Liver (tissue), 9 donors: ENCODE data around the gene NOS1AP. TPM values are rescaled to one million over a fixed set of nuclear protein-coding genes. Genes with fewer than 3 reads are reported as not detected.

ENCODE experiments used
- DNase-seq: peaks from one replicate; pipeline ENCODE4 v3.0.0-alpha.2; 2017; ENCODE audit warnings: low spot score
- H3K27ac ChIP-seq, 2 donors: one replicate each; pipeline ENCODE4 v1.7.0; 2013; ENCODE audit warnings: inconsistent platforms in 2 of 2, low read length in 2 of 2, control low read depth in 1 of 2, low read depth in 1 of 2, mild to moderate bottlenecking in 1 of 2
- H3K27me3 ChIP-seq, 4 donors: one replicate each; pipeline versions ENCODE4 v1.6.1 to v1.7.0; 2013; ENCODE audit warnings: low read length in 3 of 4, inconsistent platforms in 1 of 4, mild to moderate bottlenecking in 1 of 4, moderate library complexity in 1 of 4; ENCODE audit not compliant: control insufficient read depth in 4 of 4, insufficient read depth in 4 of 4
- H3K36me3 ChIP-seq, 4 donors: one replicate each; pipeline versions ENCODE4 v1.6.1 to v1.7.0; 2013; ENCODE audit warnings: low read length in 3 of 4, mild to moderate bottlenecking in 3 of 4, low read depth in 1 of 4, moderate library complexity in 1 of 4; ENCODE audit not compliant: control insufficient read depth in 4 of 4, insufficient read depth in 3 of 4
- H3K4me1 ChIP-seq, 4 donors: one replicate each; pipeline versions ENCODE4 v1.6.1 to v1.7.0; 2013; ENCODE audit warnings: low read length in 3 of 4, mild to moderate bottlenecking in 3 of 4, moderate library complexity in 1 of 4; ENCODE audit not compliant: control insufficient read depth in 4 of 4, insufficient read depth in 4 of 4
- H3K4me3 ChIP-seq, 3 donors: one replicate each; pipeline versions ENCODE4 v1.6.1 to v1.7.0; 2013; ENCODE audit warnings: low read length in 3 of 3, control low read depth in 1 of 3, low read depth in 1 of 3, mild to moderate bottlenecking in 1 of 3
- H3K9ac ChIP-seq, 2 donors: one replicate each; pipeline ENCODE4 v1.7.0; 2013; ENCODE audit warnings: low read length in 2 of 2, mild to moderate bottlenecking in 2 of 2, moderate library complexity in 2 of 2, control low read depth in 1 of 2, low read depth in 1 of 2
- H3K9me3 ChIP-seq, 4 donors: one replicate each; pipeline versions ENCODE4 v1.6.1 to v1.7.0; 2013; ENCODE audit warnings: low read length in 3 of 4; ENCODE audit not compliant: control insufficient read depth in 4 of 4
- ATF3 ChIP-seq: IDR thresholded peaks from 2 replicates; pipeline ENCODE4 v1.6.1; 2016; ENCODE audit warnings: antibody characterized with exemption
- CTCF ChIP-seq: fragments of 150-350 bp; IDR thresholded peaks from 2 replicates; pipeline ENCODE4 v1.5.1; 2017; ENCODE audit warnings: improper control_type of control experiment, low read depth, low read length; ENCODE audit not compliant: missing input control
- EGR1 ChIP-seq, 2 donors: IDR thresholded peaks; 2 replicates each; pipeline ENCODE4 v1.6.1; 2016 to 2018; ENCODE audit warnings: antibody characterized with exemption in 2 of 2, low read depth in 2 of 2
- FOXA1 ChIP-seq: IDR thresholded peaks from 2 replicates; pipeline ENCODE4 v1.6.1; 2016; ENCODE audit warnings: antibody characterized with exemption
- FOXA2 ChIP-seq: IDR thresholded peaks from 2 replicates; pipeline ENCODE4 v1.6.1; 2016; ENCODE audit warnings: antibody characterized with exemption
- GABPA ChIP-seq, 2 donors: IDR thresholded peaks in 1 of 2; conservative IDR thresholded peaks in 1 of 2; 2 replicates each; pipeline ENCODE4 v1.6.1; 2016; ENCODE audit warnings: antibody characterized with exemption in 2 of 2, mild to moderate bottlenecking in 1 of 2, moderate library complexity in 1 of 2
- HNF4A ChIP-seq, 2 donors: conservative IDR thresholded peaks; 2 replicates each; pipeline ENCODE4 v1.6.1; 2016; ENCODE audit warnings: antibody characterized with exemption in 2 of 2, mild to moderate bottlenecking in 2 of 2
- HNF4G ChIP-seq: IDR thresholded peaks from 2 replicates; pipeline ENCODE4 v1.6.1; 2016; ENCODE audit warnings: antibody characterized with exemption
- JUND ChIP-seq, 2 donors: IDR thresholded peaks; 2 replicates each; pipeline ENCODE4 v1.6.1; 2016; ENCODE audit warnings: antibody characterized with exemption in 2 of 2
- MAX ChIP-seq: IDR thresholded peaks from 2 replicates; pipeline ENCODE4 v1.6.1; 2016; ENCODE audit warnings: antibody characterized with exemption
- NR2F2 ChIP-seq: IDR thresholded peaks from 2 replicates; pipeline ENCODE4 v1.6.1; 2016; ENCODE audit warnings: antibody characterized with exemption
- RAD21 ChIP-seq, 2 donors: IDR thresholded peaks; 2 replicates each; pipeline ENCODE4 v1.6.1; 2016; ENCODE audit warnings: antibody characterized with exemption in 2 of 2, mild to moderate bottlenecking in 2 of 2
- REST ChIP-seq: IDR thresholded peaks from 2 replicates; pipeline ENCODE4 v1.6.1; 2016; ENCODE audit warnings: antibody characterized with exemption, mild to moderate bottlenecking
- RXRA ChIP-seq, 2 donors: IDR thresholded peaks; 2 replicates each; pipeline ENCODE4 v1.6.1; 2017 to 2018; ENCODE audit warnings: antibody characterized with exemption in 2 of 2, mild to moderate bottlenecking in 1 of 2
- SP1 ChIP-seq: IDR thresholded peaks from 2 replicates; pipeline ENCODE4 v1.6.1; 2018; ENCODE audit warnings: antibody characterized with exemption, mild to moderate bottlenecking
- TAF1 ChIP-seq: conservative IDR thresholded peaks from 2 replicates; pipeline ENCODE4 v1.6.1; 2016; ENCODE audit warnings: antibody characterized with exemption, mild to moderate bottlenecking
- YY1 ChIP-seq: IDR thresholded peaks from 2 replicates; pipeline ENCODE4 v1.6.1; 2016; ENCODE audit warnings: antibody characterized with exemption, mild to moderate bottlenecking
- ZBTB33 ChIP-seq: IDR thresholded peaks from 2 replicates; pipeline ENCODE4 v1.6.1; 2016; ENCODE audit warnings: antibody characterized with exemption
- WGBS: extraction: QIAGEN DNeasy Blood & Tissue Kit; methylation state at CpG from one replicate; pipeline ENCODE4 v1.1.7; 2013; 5-methylcytosine and 5-hydroxymethylcytosine counted together
- polyA plus RNA-seq, 2 donors: library from polyadenylated mRNA; stranded (reverse) in 1 of 2; unstranded in 1 of 2; fragments of 200-250 nt in 1 of 2; fragments of >200 nt in 1 of 2; fragmentation: Nextera tagmentation in 1 of 2; extraction: Ambion mirVana in 1 of 2; gene quantifications; one replicate each; pipeline versions ENCODE4 v1.2.1 to v1.2.3, GENCODE V29; 2013 to 2015
- total RNA-seq, 2 donors: library from RNA; depleted of rRNA; stranded (reverse); fragments of >200 nt; gene quantifications; one replicate each; pipeline ENCODE4 v1.2.3, GENCODE V29; 2014
- donor health status: healthy.
- donor health status: healthy.
- donor health status: healthy.
- donor health status: healthy.
- donor health status: healthy.

The NOS1AP gene
- total and polyA plus RNA-seq, 4 donors: 1.4 to 13.0 (median 4.5) TPM

- Histone ChIP-seq H3K9me3 (no peaks in the 10 kb centered on the region), H3K27me3 (no peaks in the 10 kb centered on the region), H3K36me3 (no peaks in the 10 kb centered on the region), H3K9ac (no peak overlapping the region), H3K4me1 (peaks cover 20 to 62% (median 57%) of the 10 kb centered on the region in 4 donors), H3K4me3 (no peak overlapping the region), H3K27ac (no peak overlapping the region)
- DNase-seq: no peak
- 81% methylated on average over 6 of the region's 6 CpGs for WGBS
- TF ChIP-seq SP1 (no peak), FOXA1 (no peak), RXRA (IDR thresholded peaks at IDR 0.05) (no peak), RAD21 (IDR thresholded peaks at IDR 0.05) (no peak), NR2F2 (no peak), ATF3 (no peak)
Measured at GRCh38 chr1:162210196-162210595, 140.7 kb downstream of the NOS1AP start.

GRCh38 chr1:162212713-162213112 is 143.2 kb downstream of the NOS1AP start:
- Histone ChIP-seq H3K9me3 (no peaks in the 10 kb centered on the region), H3K27me3 (no peaks in the 10 kb centered on the region), H3K4me3 (no peak overlapping the region), H3K9ac (no peak overlapping the region), H3K36me3 (no peaks in the 10 kb centered on the region), H3K27ac (peak overlapping the region; percentile 63 to 64), H3K4me1 (peaks cover 16 to 47% (median 36%) of the 10 kb centered on the region in 4 donors)
- 41% methylated on average over 7 of the region's 7 CpGs for WGBS
- TF ChIP-seq RXRA (IDR thresholded peaks at IDR 0.05) (peak; percentile 60 to 71), FOXA2 (peak; percentile 50), HNF4A (conservative IDR thresholded peaks at IDR 0.05) (peak; percentile 56 to 62), FOXA1 (no peak), JUND (IDR thresholded peaks at IDR 0.05) (no peak)
- no peak for DNase-seq

- TF ChIP-seq MAX (peak; percentile 86), JUND (IDR thresholded peaks at IDR 0.05) (peak; percentile 81 to 83), HNF4G (peak; percentile 58), RXRA (IDR thresholded peaks at IDR 0.05) (peak; percentile 94), NR2F2 (peak; percentile 70), TAF1 (no peak), FOXA2 (peak; percentile 58), CTCF (no peak), ZBTB33 (no peak), REST (no peak), YY1 (peak; percentile 68), ATF3 (peak; percentile 51), FOXA1 (no peak), SP1 (peak; percentile 85), GABPA (IDR thresholded peaks at IDR 0.05 in 1 of 2, conservative IDR thresholded peaks at IDR 0.05 in 1 of 2) (peak in 1 of 2 donors; percentile 19), HNF4A (conservative IDR thresholded peaks at IDR 0.05) (peak; percentile 86 to 87), EGR1 (IDR thresholded peaks at IDR 0.05; ENCODE audit: low read depth in 2 of 2) (peak in 1 of 2 donors; percentile 35), RAD21 (IDR thresholded peaks at IDR 0.05) (peak in 1 of 2 donors; percentile 71)
- no peaks in the 10 kb centered on the region for H3K9me3 ChIP-seq
- peak overlapping the region in 1 of 2 donors; percentile 58 for H3K9ac ChIP-seq
- 28% methylated on average over 7 of the region's 7 CpGs for WGBS
- peaks cover 12 to 42% (median 32%) of the 10 kb centered on the region in 4 donors for H3K4me1 ChIP-seq
- no peaks in the 10 kb centered on the region for H3K27me3 ChIP-seq
- DNase-seq: no peak
- H3K36me3 ChIP-seq: no peaks in the 10 kb centered on the region
- peak overlapping the region; percentile 63 to 64 for H3K27ac ChIP-seq
- H3K4me3 ChIP-seq: peak overlapping the region in 1 of 3 donors; percentile 27
Measured at GRCh38 chr1:162213281-162213912, 143.9 kb downstream of the NOS1AP start.
